Measurements from ENCODE around the gene ZNF680. TPM values are rescaled to one million over a fixed set of nuclear protein-coding genes. Genes with fewer than 3 reads are reported as not detected.

Gene ZNF680
- total RNA-seq, 1 donor from 2014 or later, result 16.3 TPM

DNA sequence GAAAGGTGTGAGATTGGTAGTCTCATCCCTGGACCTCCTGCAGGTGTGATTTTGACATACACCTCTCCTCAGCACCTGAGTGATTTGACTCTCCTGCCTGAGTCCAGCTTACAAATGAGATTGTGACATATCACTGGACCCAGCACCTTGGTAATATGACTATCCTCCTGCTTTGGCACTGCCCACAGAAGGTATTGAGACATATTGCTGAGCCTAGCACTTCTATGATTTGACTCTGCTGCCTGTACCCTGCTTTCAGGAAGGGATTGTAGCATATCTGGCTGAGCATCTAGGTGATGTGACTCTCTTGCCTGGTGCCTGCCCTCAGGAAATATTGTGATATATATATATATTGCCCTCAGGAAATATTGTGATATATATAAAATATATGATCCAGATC is 43.5 kb upstream of the ZNF680 start:
- TF ChIP-seq, protein P1, sequence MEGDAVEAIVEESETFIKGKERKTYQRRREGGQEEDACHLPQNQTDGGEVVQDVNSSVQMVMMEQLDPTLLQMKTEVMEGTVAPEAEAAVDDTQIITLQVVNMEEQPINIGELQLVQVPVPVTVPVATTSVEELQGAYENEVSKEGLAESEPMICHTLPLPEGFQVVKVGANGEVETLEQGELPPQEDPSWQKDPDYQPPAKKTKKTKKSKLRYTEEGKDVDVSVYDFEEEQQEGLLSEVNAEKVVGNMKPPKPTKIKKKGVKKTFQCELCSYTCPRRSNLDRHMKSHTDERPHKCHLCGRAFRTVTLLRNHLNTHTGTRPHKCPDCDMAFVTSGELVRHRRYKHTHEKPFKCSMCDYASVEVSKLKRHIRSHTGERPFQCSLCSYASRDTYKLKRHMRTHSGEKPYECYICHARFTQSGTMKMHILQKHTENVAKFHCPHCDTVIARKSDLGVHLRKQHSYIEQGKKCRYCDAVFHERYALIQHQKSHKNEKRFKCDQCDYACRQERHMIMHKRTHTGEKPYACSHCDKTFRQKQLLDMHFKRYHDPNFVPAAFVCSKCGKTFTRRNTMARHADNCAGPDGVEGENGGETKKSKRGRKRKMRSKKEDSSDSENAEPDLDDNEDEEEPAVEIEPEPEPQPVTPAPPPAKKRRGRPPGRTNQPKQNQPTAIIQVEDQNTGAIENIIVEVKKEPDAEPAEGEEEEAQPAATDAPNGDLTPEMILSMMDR (IDR thresholded peaks at IDR 0.05; ENCODE audit: partially characterized antibody, unreplicated experiment), result no peak
- H3K27ac Mint-ChIP-seq (ENCODE audit: unreplicated experiment), result no peak overlapping the region
- peaks cover 15% of the 10 kb centered on the region for H3K9me3 Mint-ChIP-seq (ENCODE audit: unreplicated experiment)
- H3K4me3 Mint-ChIP-seq (ENCODE audit: unreplicated experiment), result no peak overlapping the region
- DNase-seq, result no peak
- H3K4me1 Mint-ChIP-seq (ENCODE audit: low read depth, unreplicated experiment), result no peaks in the 10 kb centered on the region
- H3K27me3 Mint-ChIP-seq (ENCODE audit: unreplicated experiment), result no peaks in the 10 kb centered on the region
- peaks cover 13% of the 10 kb centered on the region for H3K36me3 Mint-ChIP-seq (ENCODE audit: unreplicated experiment)

DNA sequence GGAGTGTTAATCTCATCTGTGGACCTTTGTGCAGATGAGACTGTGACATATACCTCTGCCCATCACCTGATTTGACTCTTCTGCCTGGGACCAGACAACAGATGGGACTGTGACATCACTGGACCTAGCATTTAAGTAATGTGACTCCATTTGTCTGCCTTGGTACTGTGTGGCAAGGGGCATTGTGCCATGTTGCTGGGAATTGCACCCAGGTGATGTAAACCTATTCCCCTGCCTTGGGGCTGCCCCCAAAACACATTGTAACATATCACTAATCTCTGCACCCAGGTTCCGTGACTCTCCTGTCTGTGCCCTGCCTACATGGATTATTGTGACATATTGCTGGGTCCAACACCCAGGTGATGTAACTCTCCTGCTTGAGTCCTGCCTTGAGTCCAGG is 40.4 kb upstream of the ZNF680 start:
- Mint-ChIP-seq H3K27ac (ENCODE audit: unreplicated experiment) (no peak overlapping the region), H3K9me3 (ENCODE audit: unreplicated experiment) (peaks cover 6% of the 10 kb centered on the region), H3K36me3 (ENCODE audit: unreplicated experiment) (peaks cover 13% of the 10 kb centered on the region), H3K4me3 (ENCODE audit: unreplicated experiment) (no peak overlapping the region), H3K27me3 (ENCODE audit: unreplicated experiment) (no peaks in the 10 kb centered on the region), H3K4me1 (ENCODE audit: low read depth, unreplicated experiment) (no peaks in the 10 kb centered on the region)
- TF ChIP-seq, protein P1 (IDR thresholded peaks at IDR 0.05; ENCODE audit: partially characterized antibody, unreplicated experiment), result no peak
- DNase-seq, result no peak

DNA sequence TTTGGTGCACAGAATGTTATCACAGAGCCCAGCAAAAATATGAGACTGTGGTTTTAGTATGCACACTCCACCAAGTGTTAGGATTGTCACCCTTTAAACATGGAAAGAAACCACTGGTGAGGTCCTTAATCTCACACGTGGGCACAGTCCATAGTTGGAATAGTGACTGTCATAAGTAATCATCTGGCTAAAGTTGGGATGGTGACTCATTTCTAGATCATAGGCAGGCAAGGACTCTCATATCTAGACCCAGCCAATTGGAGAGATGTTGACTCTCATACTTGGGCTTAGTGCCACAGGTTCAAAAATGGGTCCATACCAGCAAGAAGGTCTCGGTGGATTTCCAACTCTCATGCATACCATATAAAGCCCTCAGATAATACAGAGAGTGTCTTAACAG is 39.6 kb upstream of the ZNF680 start:
- H3K9me3 Mint-ChIP-seq (ENCODE audit: unreplicated experiment), result peaks cover 5% of the 10 kb centered on the region
- H3K36me3 Mint-ChIP-seq (ENCODE audit: unreplicated experiment), result peaks cover 13% of the 10 kb centered on the region
- TF ChIP-seq, protein P1 (IDR thresholded peaks at IDR 0.05; ENCODE audit: partially characterized antibody, unreplicated experiment), result no peak
- H3K27me3 Mint-ChIP-seq (ENCODE audit: unreplicated experiment), result no peaks in the 10 kb centered on the region
- no peaks in the 10 kb centered on the region for H3K4me1 Mint-ChIP-seq (ENCODE audit: low read depth, unreplicated experiment)
- no peak overlapping the region for H3K4me3 Mint-ChIP-seq (ENCODE audit: unreplicated experiment)
- no peak for DNase-seq
- no peak overlapping the region for H3K27ac Mint-ChIP-seq (ENCODE audit: unreplicated experiment)

DNA sequence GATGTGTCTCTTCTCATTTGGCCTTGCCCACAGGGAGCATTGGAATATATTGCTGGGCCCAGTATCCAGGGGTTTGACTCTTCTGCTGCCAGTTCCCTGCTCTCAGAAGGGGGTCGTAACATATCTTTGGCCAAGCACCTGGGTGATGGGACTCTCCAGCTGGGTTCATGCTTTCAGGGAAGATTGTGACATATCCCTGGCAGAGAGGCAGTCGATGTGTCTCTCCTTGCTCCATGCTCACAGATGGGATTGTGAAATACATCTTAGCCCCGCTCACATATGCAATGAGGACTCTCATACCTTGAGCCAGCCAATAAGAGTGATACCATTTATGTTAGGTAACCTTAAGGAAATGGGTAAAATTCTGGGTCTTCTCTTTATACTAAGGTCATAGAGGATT is 39.2 kb upstream of the ZNF680 start:
- TF ChIP-seq, protein P1 (IDR thresholded peaks at IDR 0.05; ENCODE audit: partially characterized antibody, unreplicated experiment), result no peak
- no peak for DNase-seq
- Mint-ChIP-seq H3K9me3 (ENCODE audit: unreplicated experiment) (peaks cover 5% of the 10 kb centered on the region), H3K4me1 (ENCODE audit: low read depth, unreplicated experiment) (no peaks in the 10 kb centered on the region), H3K36me3 (ENCODE audit: unreplicated experiment) (peaks cover 13% of the 10 kb centered on the region), H3K27ac (ENCODE audit: unreplicated experiment) (no peak overlapping the region), H3K4me3 (ENCODE audit: unreplicated experiment) (no peak overlapping the region), H3K27me3 (ENCODE audit: unreplicated experiment) (no peaks in the 10 kb centered on the region)

DNA sequence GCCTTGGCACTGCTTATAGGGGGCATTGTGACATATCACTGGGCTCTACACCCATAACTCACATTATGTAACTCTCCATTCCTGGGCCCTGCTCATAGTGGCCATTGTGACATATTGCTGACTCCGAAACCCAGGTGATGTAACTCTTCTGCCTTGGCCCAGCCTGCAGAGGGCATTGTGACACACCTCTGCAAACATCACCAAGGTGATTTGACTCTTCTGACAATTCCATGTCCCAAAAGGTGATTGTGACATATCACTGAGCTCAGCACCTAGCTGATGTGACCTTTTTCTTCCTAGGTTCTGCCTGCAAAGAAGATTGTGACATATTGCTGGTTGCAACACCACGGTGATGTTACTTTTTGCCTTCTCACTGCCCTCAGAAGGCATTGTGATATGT is 36.5 kb upstream of the ZNF680 start:
- no peaks in the 10 kb centered on the region for H3K27me3 Mint-ChIP-seq (ENCODE audit: unreplicated experiment)
- H3K4me3 Mint-ChIP-seq (ENCODE audit: unreplicated experiment), result no peak overlapping the region
- peaks cover 6% of the 10 kb centered on the region for H3K36me3 Mint-ChIP-seq (ENCODE audit: unreplicated experiment)
- TF ChIP-seq, protein P1 (IDR thresholded peaks at IDR 0.05; ENCODE audit: partially characterized antibody, unreplicated experiment), result no peak
- H3K4me1 Mint-ChIP-seq (ENCODE audit: low read depth, unreplicated experiment), result no peaks in the 10 kb centered on the region
- no peak overlapping the region for H3K27ac Mint-ChIP-seq (ENCODE audit: unreplicated experiment)
- H3K9me3 Mint-ChIP-seq (ENCODE audit: unreplicated experiment), result peaks cover 2% of the 10 kb centered on the region
- no peak for DNase-seq

Measured in glutamatergic neuron (in vitro differentiated cells).